ENCODE results near the gene HRH2.

The HRH2 gene

GRCh38 chr5:175677571-175677970 lies 19.7 kb downstream of the HRH2 start:
- DNase-seq (ENCODE audit: low spot score) = no peak

- no peak for DNase-seq (ENCODE audit: low spot score)
Observed at GRCh38 chr5:175678074-175678473, 20.2 kb downstream of the HRH2 start.

GRCh38 chr5:175679411-175679810 lies 21.5 kb downstream of the HRH2 start:
- DNase-seq (ENCODE audit: low spot score) = no peak

- DNase-seq (ENCODE audit: low spot score) = no peak
Observed at GRCh38 chr5:175680020-175680419, 22.1 kb downstream of the HRH2 start.

- DNase-seq (ENCODE audit: low spot score) = no peak
Observed at GRCh38 chr5:175680463-175680862, 22.6 kb downstream of the HRH2 start.

- no peak for DNase-seq (ENCODE audit: low spot score)
Observed at GRCh38 chr5:175681045-175681967, 23.4 kb downstream of the HRH2 start.

- no peak for DNase-seq (ENCODE audit: low spot score)
Observed at GRCh38 chr5:175681968-175682340, 24.1 kb downstream of the HRH2 start.

- no peak for DNase-seq (ENCODE audit: low spot score)
Observed at GRCh38 chr5:175682664-175683063, 24.8 kb downstream of the HRH2 start.

- no peak for DNase-seq (ENCODE audit: low spot score)
Observed at GRCh38 chr5:175683231-175683630, 25.4 kb downstream of the HRH2 start.

GRCh38 chr5:175683921-175684320 lies 26.1 kb downstream of the HRH2 start:
- no peak for DNase-seq (ENCODE audit: low spot score)

- DNase-seq (ENCODE audit: low spot score) = no peak
Observed at GRCh38 chr5:175684931-175685330, 27.1 kb downstream of the HRH2 start.

GRCh38 chr5:175685701-175686350 lies 28.0 kb downstream of the HRH2 start:
- DNase-seq (ENCODE audit: low spot score) = no peak

- no peak for DNase-seq (ENCODE audit: low spot score)
Observed at GRCh38 chr5:175686396-175686795, 28.5 kb downstream of the HRH2 start.

- DNase-seq (ENCODE audit: low spot score) = no peak
Observed at GRCh38 chr5:175686826-175687225, 29.0 kb downstream of the HRH2 start.

- no peak for DNase-seq (ENCODE audit: low spot score)
Observed at GRCh38 chr5:175687231-175687701, 29.4 kb downstream of the HRH2 start.

GRCh38 chr5:175688352-175689146 lies 30.7 kb downstream of the HRH2 start:
- DNase-seq (ENCODE audit: low spot score) = no peak

GRCh38 chr5:175689147-175689991 lies 31.5 kb downstream of the HRH2 start:
- peak; percentile 47 for DNase-seq (ENCODE audit: low spot score)

GRCh38 chr5:175690025-175690424 lies 32.2 kb downstream of the HRH2 start:
- no peak for DNase-seq (ENCODE audit: low spot score)

GRCh38 chr5:175690586-175690985 lies 32.7 kb downstream of the HRH2 start:
- DNase-seq (ENCODE audit: low spot score) = no peak

- no peak for DNase-seq (ENCODE audit: low spot score)
Observed at GRCh38 chr5:175691761-175692160, 33.9 kb downstream of the HRH2 start.

GRCh38 chr5:175692235-175692995 lies 34.5 kb downstream of the HRH2 start:
- no peak for DNase-seq (ENCODE audit: low spot score)

Data from globus pallidus (tissue), 1 donor.